ENCODE measurements around the gene RPGRIP1.

The RPGRIP1 gene

DNA sequence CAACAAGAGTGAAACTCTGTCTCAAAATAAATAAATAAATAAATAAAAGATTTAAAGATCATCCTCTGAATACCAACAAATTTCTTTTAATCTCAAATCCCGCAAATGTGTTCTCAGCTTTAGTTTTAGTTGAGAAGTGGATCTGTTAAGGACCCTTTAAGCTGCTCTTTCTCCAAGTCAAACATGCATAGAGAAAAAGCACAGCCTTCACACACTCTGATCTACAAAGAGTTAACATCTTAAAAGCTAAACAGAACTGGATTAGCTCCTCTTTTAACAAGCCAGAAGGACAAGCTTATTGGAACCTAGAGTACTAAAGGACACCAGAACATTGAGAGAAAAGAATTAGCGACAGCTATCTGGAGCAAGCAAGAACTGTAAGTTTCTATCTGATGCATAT is at the start of gene RPGRIP1:
Gene RPGRIP1 (plus strand): TSS at position 301 of the 400 bp plus-strand sequence. CDS start 7,894 bp downstream, outside the sequence.
- H3K4me3 ChIP-seq (ENCODE audit: low read depth, low read length) = peak within 1 kb of the TSS; percentile 46
- H3K9me3 ChIP-seq (ENCODE audit: severe bottlenecking) = no peaks in the 10 kb centered on the region
- TF ChIP-seq, protein P1, sequence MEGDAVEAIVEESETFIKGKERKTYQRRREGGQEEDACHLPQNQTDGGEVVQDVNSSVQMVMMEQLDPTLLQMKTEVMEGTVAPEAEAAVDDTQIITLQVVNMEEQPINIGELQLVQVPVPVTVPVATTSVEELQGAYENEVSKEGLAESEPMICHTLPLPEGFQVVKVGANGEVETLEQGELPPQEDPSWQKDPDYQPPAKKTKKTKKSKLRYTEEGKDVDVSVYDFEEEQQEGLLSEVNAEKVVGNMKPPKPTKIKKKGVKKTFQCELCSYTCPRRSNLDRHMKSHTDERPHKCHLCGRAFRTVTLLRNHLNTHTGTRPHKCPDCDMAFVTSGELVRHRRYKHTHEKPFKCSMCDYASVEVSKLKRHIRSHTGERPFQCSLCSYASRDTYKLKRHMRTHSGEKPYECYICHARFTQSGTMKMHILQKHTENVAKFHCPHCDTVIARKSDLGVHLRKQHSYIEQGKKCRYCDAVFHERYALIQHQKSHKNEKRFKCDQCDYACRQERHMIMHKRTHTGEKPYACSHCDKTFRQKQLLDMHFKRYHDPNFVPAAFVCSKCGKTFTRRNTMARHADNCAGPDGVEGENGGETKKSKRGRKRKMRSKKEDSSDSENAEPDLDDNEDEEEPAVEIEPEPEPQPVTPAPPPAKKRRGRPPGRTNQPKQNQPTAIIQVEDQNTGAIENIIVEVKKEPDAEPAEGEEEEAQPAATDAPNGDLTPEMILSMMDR (IDR thresholded peaks at IDR 0.05; ENCODE audit: low read depth, low read length) = no peak
- H3K27ac ChIP-seq = peak within 1 kb of the TSS; percentile 86
- H3K36me3 ChIP-seq = peaks cover 2% of the 10 kb centered on the region
- DNase-seq = no peak
- H3K27me3 ChIP-seq (ENCODE audit: insufficient read depth, low read depth, severe bottlenecking) = no peaks in the 10 kb centered on the region

DNA sequence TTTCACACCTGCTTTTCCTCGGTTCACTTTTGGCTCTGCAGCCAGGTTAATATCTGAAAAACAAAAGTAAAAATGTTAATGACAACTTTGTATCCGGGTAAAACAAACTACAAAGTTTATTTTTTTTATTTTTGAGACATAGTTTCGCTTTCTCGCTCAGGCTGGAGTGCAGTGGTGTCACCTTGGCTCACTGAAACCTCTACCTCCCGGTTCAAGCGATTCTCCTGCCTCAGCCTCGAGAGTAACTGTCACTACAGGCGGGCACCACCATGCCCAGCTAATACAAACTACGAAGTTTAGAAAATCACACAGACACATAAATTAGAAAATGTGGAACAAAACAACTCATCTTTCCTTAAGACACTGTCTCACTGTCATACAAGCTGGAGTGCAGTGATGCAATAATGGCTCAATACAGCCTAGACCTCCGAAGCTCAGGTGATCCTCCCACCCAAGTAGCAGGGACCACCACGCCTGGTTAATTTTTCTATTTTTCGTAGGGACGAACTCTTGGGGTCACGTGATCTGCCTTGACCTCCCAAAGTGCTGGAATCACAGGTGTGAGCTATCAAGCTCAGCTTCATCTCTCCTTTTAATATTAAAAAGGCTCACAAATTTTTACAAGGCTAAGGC is 48.7 kb upstream of the RPGRIP1 start:
- H3K4me3 ChIP-seq (ENCODE audit: low read depth, low read length) = no peak overlapping the region
- no peak for DNase-seq
- H3K27ac ChIP-seq = no peak overlapping the region
- H3K36me3 ChIP-seq = peaks cover 100% of the 10 kb centered on the region
- H3K9me3 ChIP-seq (ENCODE audit: severe bottlenecking) = no peaks in the 10 kb centered on the region
- no peaks in the 10 kb centered on the region for H3K27me3 ChIP-seq (ENCODE audit: insufficient read depth, low read depth, severe bottlenecking)
- TF ChIP-seq, protein P1 (IDR thresholded peaks at IDR 0.05; ENCODE audit: low read depth, low read length) = no peak

DNA sequence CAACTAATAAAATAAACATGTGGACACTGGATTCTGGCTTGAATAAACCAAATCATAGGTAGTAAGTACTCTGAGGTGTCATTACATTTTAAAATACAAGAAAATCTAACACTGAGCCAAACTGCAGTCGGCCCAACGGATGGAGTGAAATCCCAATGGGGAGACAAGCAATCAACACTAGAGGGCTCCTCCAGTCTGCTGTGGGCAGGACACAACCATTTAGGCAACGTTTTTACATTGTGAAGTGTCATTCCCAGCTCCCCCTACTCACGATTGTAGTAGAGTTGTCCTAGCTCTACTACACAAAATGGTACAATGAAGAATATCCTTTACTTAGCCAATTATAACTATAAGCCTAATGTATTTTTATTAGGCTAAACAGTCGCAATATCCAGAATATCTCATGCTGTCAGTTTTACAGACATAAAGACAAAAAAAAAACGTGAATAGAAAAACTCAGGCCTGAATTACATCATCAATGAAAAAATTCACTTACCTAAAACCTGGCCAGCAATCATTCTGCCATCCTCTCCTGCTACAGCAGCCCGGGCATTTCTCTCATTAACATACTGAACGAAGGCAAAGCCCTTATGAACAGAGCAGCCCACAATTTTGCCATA is 46.3 kb upstream of the RPGRIP1 start:
- Histone ChIP-seq H3K4me3 (ENCODE audit: low read depth, low read length) (no peak overlapping the region), H3K27ac (no peak overlapping the region), H3K9me3 (ENCODE audit: severe bottlenecking) (no peaks in the 10 kb centered on the region), H3K36me3 (peaks cover 100% of the 10 kb centered on the region), H3K27me3 (ENCODE audit: insufficient read depth, low read depth, severe bottlenecking) (no peaks in the 10 kb centered on the region)
- DNase-seq = peak; percentile 28
- TF ChIP-seq, protein P1 (IDR thresholded peaks at IDR 0.05; ENCODE audit: low read depth, low read length) = peak; percentile 49

DNA sequence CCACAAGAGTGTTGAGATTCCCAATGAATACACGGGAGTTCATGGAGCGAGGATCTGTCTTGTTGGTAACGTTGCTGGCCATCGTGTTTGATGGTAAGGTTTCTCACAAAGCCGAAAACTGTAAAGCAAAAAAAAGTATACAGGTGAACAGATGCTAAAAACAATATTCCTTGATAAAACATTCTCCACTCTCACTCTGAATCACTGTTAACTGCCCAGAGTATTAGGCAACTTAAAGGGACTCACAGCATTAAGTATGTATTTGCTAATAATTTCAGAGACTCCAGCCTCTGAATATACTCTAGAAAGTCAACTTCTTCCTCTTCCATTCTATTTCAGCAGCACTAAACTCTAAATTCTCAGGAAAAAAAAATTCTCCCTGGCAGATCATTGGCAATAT is 45.8 kb upstream of the RPGRIP1 start:
- no peak overlapping the region for H3K27ac ChIP-seq

DNA sequence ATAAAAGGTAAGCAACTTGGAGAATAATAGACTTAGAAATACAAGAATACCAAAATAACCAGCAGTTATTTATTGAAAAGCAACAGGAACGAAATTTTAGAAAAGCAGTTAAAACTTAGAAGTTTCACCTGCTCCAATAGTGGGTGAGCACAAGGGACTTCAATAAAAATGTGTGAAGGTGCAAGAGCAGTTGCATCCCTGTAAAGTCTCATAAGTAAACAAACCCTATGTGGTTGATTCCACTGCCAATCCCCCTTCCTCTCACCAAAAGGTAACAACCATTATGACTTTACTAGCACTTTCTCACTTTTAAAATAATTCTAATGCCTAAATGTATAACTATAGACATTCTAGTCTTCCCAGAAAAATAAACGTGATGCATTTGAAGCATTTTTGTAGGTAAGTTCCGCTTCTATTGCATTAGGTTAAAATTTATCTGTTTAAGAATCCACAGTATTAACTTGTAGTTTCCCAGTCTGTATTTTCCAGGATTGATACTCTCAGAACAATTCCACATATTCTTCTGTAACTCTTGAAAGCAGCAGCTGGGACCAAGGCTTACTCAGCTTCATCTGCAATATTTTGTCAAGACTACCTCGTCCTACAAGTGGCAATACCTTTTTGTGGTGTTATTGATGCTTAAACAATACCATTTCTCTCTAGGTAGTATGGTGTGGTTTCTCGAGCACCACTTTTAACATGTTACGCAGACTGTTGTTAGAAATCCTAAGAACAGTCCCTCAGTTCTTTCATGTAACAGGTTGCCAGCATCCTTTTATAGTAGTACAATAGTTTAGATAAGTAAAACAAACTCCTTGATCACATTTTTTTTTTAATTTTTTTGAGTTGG is 42.7 kb upstream of the RPGRIP1 start:
- H3K27me3 ChIP-seq (ENCODE audit: insufficient read depth, low read depth, severe bottlenecking) = no peaks in the 10 kb centered on the region
- no peak overlapping the region for H3K27ac ChIP-seq
- no peak for DNase-seq
- TF ChIP-seq, protein P1 (IDR thresholded peaks at IDR 0.05; ENCODE audit: low read depth, low read length) = no peak
- H3K9me3 ChIP-seq (ENCODE audit: severe bottlenecking) = no peaks in the 10 kb centered on the region
- H3K36me3 ChIP-seq = peaks cover 91% of the 10 kb centered on the region
- no peak overlapping the region for H3K4me3 ChIP-seq (ENCODE audit: low read depth, low read length)

More for the DNA sequence above, 45.8 kb upstream of the RPGRIP1 start:
- no peak overlapping the region for H3K4me3 ChIP-seq (ENCODE audit: low read depth, low read length)
- H3K9me3 ChIP-seq (ENCODE audit: severe bottlenecking) = no peaks in the 10 kb centered on the region
- H3K36me3 ChIP-seq = peaks cover 100% of the 10 kb centered on the region
- no peak for DNase-seq
- TF ChIP-seq, protein P1 (IDR thresholded peaks at IDR 0.05; ENCODE audit: low read depth, low read length) = no peak
- no peaks in the 10 kb centered on the region for H3K27me3 ChIP-seq (ENCODE audit: insufficient read depth, low read depth, severe bottlenecking)
